Lung (tissue), 12 donors: Measurements from ENCODE around the gene IL34. TPM values are rescaled to one million over a fixed set of nuclear protein-coding genes. Genes with fewer than 3 reads are reported as not detected.

Experiments used
- ATAC-seq: fragments of 200-7000 bp; cut with Tn5 transposase; one replicate; pipeline ENCODE4 v1.9.1; 2020; ENCODE audit warnings: moderate number of reproducible peaks; ENCODE audit not compliant: insufficient read depth, low FRiP score
- DNase-seq, 3 donors: peaks; one replicate each; pipeline ENCODE4 v3.0.0-alpha.2; 2013 to 2017
- H3K27ac ChIP-seq, 2 donors: one replicate each; pipeline ENCODE4 v1.5.1; 2013; ENCODE audit warnings: mild to moderate bottlenecking in 2 of 2, moderate library complexity in 2 of 2, control low read depth in 1 of 2, inconsistent platforms in 1 of 2, low read depth in 1 of 2, low read length in 1 of 2
- H3K27me3 ChIP-seq, 3 donors: one replicate each; pipeline ENCODE4 v1.5.1; 2013; ENCODE audit warnings: low read length in 2 of 3; ENCODE audit not compliant: control insufficient read depth in 3 of 3, insufficient read depth in 3 of 3
- H3K36me3 ChIP-seq, 4 donors: one replicate each; pipeline ENCODE4 v1.5.1; 2013; ENCODE audit warnings: low read length in 4 of 4, mild to moderate bottlenecking in 1 of 4, moderate library complexity in 1 of 4; ENCODE audit not compliant: control insufficient read depth in 4 of 4, insufficient read depth in 4 of 4
- H3K4me1 ChIP-seq, 5 donors: one replicate each; pipeline ENCODE4 v1.5.1; 2013; ENCODE audit warnings: low read length in 5 of 5, mild to moderate bottlenecking in 2 of 5, moderate library complexity in 1 of 5; ENCODE audit not compliant: control insufficient read depth in 5 of 5, insufficient read depth in 5 of 5
- H3K4me3 ChIP-seq: one replicate; pipeline ENCODE4 v1.5.1; 2013; ENCODE audit warnings: mild to moderate bottlenecking, control low read depth, moderate library complexity
- H3K9ac ChIP-seq, 2 donors: one replicate each; pipeline ENCODE4 v1.5.1; 2013; ENCODE audit warnings: low read length in 2 of 2, control low read depth in 1 of 2; ENCODE audit not compliant: insufficient read depth in 1 of 2
- H3K9me3 ChIP-seq, 4 donors: one replicate each; pipeline ENCODE4 v1.5.1; 2013; ENCODE audit warnings: low read length in 3 of 4, mild to moderate bottlenecking in 1 of 4, moderate library complexity in 1 of 4; ENCODE audit not compliant: control insufficient read depth in 4 of 4, insufficient read depth in 3 of 4
- WGBS, 2 donors: extraction: QIAGEN DNeasy Blood & Tissue Kit; methylation state at CpG; one replicate each; pipeline ENCODE4 v1.1.7; 2013; 5-methylcytosine and 5-hydroxymethylcytosine counted together
- polyA plus RNA-seq, 2 donors: library from polyadenylated mRNA; stranded (reverse); fragments of 200-250 nt; gene quantifications; one replicate each; pipeline ENCODE4 v1.2.1, GENCODE V29; 2013
- total RNA-seq, 2 donors: library from RNA; depleted of rRNA in 1 of 2; stranded (reverse); fragments of >200 nt in 1 of 2; gene quantifications; one replicate each; pipeline ENCODE4 v1.2.1, GENCODE V29; 2014 to 2021
- TF ChIP-seq, protein P1 (sequence below): IDR thresholded peaks from 2 replicates; pipeline ENCODE4 v1.5.1; 2012; ENCODE audit warnings: mild to moderate bottlenecking; ENCODE audit errors: control extremely low read depth, extremely low read depth
- donor health status: control.
- donor health status: control.
- donor health status: Bipolar disorder and iron deficiency.
- donor health status: healthy.
- donor health status: DM: yes; HTN: yes; CAD: no.

IL34 gene
- total and polyA plus RNA-seq, 4 donors, result 1.5 to 13.0 (median 7.1) TPM

DNA sequence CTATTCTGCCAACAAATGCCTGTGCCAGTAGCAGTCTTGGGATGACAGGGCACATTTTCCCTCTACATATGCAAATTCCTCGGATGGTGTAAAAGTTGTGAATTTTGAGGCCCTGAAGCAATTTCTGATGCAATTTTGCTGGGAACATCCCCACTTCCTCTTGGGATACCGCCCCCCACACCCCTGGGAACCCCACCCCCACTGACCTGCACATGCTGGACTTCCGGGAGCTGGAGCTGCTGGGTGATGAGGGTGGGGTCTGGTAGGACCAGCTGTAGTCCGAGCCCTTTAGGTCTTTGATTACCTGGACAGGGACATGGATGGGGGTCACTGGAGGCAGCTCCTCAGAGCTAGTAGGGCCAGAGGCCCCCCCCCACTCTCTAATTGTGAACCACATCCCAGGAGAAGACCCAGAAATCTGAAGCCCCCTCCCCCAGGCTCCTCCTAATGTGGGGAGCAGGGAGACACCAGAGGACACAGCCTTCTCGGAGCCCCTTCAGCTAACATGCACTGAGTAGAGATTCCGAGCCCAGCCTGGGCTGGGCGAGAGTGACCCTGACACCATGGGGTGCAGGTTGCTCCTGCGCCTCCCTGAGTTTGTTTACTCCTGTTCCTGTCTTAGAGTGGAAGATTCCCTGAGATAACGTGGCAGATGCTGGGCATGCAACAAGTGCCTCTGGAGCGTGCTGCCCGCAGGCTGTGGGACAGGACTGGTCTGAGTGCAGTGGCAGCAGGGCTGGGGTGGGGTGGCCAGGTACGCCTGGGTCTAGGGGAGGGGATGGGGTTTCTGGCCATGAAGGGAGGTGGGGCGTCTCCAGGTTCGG lies 30.5 kb downstream of the IL34 start:
- DNase-seq, result peak in 1 of 3 donors; percentile 11
- 86 to 88% methylated on average over 14 of the region's 14 CpGs for WGBS, 2 donors
- Histone ChIP-seq H3K9ac (no peak overlapping the region), H3K4me3 (no peak overlapping the region), H3K9me3 (no peaks in the 10 kb centered on the region), H3K27me3 (no peaks in the 10 kb centered on the region), H3K36me3 (peaks cover 9 to 49% (median 33%) of the 10 kb centered on the region in 4 donors), H3K27ac (no peak overlapping the region), H3K4me1 (peaks cover 0 to 15% (median 10%) of the 10 kb centered on the region in 5 donors)
- TF ChIP-seq, protein P1, sequence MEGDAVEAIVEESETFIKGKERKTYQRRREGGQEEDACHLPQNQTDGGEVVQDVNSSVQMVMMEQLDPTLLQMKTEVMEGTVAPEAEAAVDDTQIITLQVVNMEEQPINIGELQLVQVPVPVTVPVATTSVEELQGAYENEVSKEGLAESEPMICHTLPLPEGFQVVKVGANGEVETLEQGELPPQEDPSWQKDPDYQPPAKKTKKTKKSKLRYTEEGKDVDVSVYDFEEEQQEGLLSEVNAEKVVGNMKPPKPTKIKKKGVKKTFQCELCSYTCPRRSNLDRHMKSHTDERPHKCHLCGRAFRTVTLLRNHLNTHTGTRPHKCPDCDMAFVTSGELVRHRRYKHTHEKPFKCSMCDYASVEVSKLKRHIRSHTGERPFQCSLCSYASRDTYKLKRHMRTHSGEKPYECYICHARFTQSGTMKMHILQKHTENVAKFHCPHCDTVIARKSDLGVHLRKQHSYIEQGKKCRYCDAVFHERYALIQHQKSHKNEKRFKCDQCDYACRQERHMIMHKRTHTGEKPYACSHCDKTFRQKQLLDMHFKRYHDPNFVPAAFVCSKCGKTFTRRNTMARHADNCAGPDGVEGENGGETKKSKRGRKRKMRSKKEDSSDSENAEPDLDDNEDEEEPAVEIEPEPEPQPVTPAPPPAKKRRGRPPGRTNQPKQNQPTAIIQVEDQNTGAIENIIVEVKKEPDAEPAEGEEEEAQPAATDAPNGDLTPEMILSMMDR, result no peak
- ATAC-seq, result no peak

DNA sequence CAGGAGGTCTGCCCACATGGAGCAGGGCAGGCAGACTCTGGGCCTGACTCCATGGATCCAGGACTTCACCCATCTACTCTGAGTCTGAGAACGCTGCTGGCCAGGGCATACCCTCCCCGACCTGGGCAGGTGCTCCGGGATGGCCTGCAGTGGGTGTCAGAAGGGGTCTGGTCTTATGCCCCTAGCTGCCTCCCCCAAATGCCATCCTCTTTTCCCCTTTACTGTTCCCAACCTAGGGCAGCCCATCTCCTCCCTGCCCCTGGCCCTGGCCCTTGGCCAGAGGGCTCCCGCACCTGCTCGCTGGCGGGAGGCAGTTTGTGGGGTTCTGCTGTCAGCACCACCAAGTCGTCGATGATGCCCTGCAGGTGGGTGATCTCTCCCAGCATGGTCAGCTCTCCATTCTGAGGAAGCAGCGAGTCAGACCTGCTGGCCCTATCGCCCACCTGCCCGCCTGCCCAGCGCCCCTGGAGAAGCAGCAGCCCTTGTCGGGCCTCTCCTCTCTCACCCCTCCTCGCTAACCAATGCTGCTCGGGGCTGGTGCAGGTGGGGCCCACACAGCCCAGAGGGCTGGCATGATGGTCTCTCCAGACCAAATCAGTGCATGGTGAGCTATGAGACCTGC lies 31.3 kb downstream of the IL34 start:
- H3K36me3 ChIP-seq, result peaks cover 9 to 48% (median 31%) of the 10 kb centered on the region in 4 donors
- H3K27me3 ChIP-seq, result no peaks in the 10 kb centered on the region
- no peak overlapping the region for H3K27ac ChIP-seq
- DNase-seq, result no peak
- WGBS, 2 donors, result 93 to 94% methylated on average over 15 of the region's 15 CpGs
- no peaks in the 10 kb centered on the region for H3K9me3 ChIP-seq
- no peak overlapping the region for H3K4me3 ChIP-seq
- no peak overlapping the region for H3K9ac ChIP-seq
- H3K4me1 ChIP-seq, result peaks cover 0 to 22% (median 17%) of the 10 kb centered on the region in 5 donors
- no peak for ATAC-seq
- TF ChIP-seq, protein P1, result no peak

DNA sequence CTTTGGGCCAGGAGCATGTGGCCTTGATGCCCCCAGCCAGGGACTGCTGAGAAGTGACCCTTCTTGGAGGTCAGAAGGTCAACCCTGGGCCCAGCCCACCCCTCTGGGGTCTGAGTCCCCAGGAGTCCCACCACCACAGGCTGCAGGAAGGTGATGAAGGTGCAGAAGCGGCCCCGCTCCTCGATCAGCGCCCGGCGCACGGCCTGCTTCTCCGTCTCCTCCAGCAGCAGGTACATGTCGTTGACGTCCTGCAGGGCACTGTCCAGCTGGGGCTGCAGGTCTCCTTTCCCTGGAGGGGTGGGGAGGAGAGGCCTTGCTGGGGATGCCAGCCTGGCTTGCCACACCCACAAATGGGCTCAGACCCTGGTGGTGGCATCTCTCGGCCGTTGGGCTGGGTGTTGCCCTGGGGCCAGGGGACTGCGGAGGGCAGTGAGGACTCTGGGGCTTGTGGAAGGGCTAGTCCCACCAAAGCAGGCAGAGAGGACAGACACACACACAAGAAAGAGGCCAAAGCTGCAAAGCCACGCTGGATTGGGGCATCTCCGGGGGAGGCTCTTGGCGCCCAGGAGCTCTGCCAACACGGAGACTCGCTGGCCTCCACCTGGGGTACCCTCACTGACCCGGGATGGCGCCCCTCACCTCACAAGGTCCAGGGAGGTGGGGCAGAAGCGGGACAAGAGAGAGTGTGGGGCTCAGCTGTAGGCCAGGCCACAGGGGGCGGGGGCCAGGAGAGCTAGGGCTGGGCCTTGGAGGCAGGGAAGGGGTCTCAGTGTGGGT lies 31.9 kb downstream of the IL34 start:
- H3K4me1 ChIP-seq, result peaks cover 0 to 26% (median 18%) of the 10 kb centered on the region in 5 donors
- DNase-seq, result no peak
- TF ChIP-seq, protein P1, result no peak

More for the DNA sequence above, 31.9 kb downstream of the IL34 start:
- no peak for ATAC-seq
- Histone ChIP-seq H3K36me3 (peaks cover 9 to 49% (median 34%) of the 10 kb centered on the region in 4 donors), H3K9me3 (no peaks in the 10 kb centered on the region), H3K27ac (peak overlapping the region in 1 of 2 donors; percentile 20), H3K9ac (no peak overlapping the region), H3K4me3 (no peak overlapping the region), H3K27me3 (no peaks in the 10 kb centered on the region)
- WGBS, 2 donors, result 92 to 95% methylated on average over 22 of the region's 22 CpGs
